PC-9 (cell line): ENCODE results near the gene PPP1R3E.

Experiments used
- CTCF ChIP-seq: fragments of 200-600 bp; sonication (generic); conservative IDR thresholded peaks from 2 replicates; pipeline ENCODE4 v1.6.1; 2017; ENCODE audit warnings: mixed run types, antibody characterized with exemption, mild to moderate bottlenecking, moderate library complexity
- EZH2 ChIP-seq: fragments of 200-600 bp; sonication (generic); IDR thresholded peaks from 2 replicates; pipeline ENCODE4 v1.8.0; 2017; ENCODE audit warnings: antibody characterized with exemption, low read depth

- TF ChIP-seq CTCF (no peak), EZH2 (no peak)
Measured at GRCh38 chr14:23300687-23301223, 1.9 kb downstream of the PPP1R3E start.
